ENCODE measurements around the gene SLC6A4. TPM values are rescaled to one million over a fixed set of nuclear protein-coding genes. Genes with fewer than 3 reads are reported as not detected.

The SLC6A4 gene
- total RNA-seq, 1 experiment from 2014 or later = 0.02 TPM

DNA sequence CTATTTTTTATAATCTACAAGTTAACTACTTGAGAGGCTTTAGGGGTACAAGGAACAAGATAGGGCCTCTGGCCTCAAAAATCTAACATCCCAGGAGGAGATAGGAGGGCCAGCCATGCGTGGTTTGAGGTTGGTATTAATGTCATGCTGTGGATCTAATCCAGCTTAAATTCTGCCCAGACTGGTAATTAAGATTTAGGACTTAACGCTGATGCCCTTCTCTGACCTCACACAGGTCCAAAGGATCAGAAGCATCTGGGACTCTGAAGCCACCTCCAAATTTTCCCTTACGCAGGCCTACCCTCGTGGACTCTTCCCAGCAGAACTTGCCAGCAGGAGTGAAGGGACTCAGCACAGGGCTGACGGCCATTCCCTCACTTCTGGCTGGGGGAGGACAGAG lies 15.1 kb downstream of the SLC6A4 start:
- no peak overlapping the region for H2BK15ac ChIP-seq (ENCODE audit: low read depth, low read length)
- H2BK20ac ChIP-seq (ENCODE audit: low read depth, low read length, poor library complexity, severe bottlenecking) = no peak overlapping the region
- no peak overlapping the region for H3K4ac ChIP-seq (ENCODE audit: low read depth, low read length)
- no peak for DNase-seq
- H3K23me2 ChIP-seq (ENCODE audit: insufficient read length, low read depth, low read length, poor library complexity, severe bottlenecking) = peaks cover 4% of the 10 kb centered on the region
- no peak overlapping the region for H4K5ac ChIP-seq (ENCODE audit: insufficient read length, low read depth, low read length)
- no peak overlapping the region for H3K27ac ChIP-seq (ENCODE audit: insufficient read length, low read depth, low read length)
- H2BK5ac ChIP-seq (ENCODE audit: insufficient read length, low read length) = no peak overlapping the region
- H3K4me2 ChIP-seq (ENCODE audit: insufficient read depth, insufficient read length, low read length) = no peak overlapping the region
- no peaks in the 10 kb centered on the region for H3K9me3 ChIP-seq (ENCODE audit: control insufficient read depth, low read depth, low read length)
- H3K79me2 ChIP-seq (ENCODE audit: insufficient read depth, low read length) = no peaks in the 10 kb centered on the region
- H3K9me3 Mint-ChIP-seq = no peaks in the 10 kb centered on the region; a peak in 1 of 5 replicates
- H3K9ac ChIP-seq (ENCODE audit: extremely low read depth, insufficient read length, low read length) = no peak overlapping the region
- H4K91ac ChIP-seq (ENCODE audit: insufficient read length, low read depth, low read length) = no peak overlapping the region
- no peak overlapping the region for H2AFZ ChIP-seq (ENCODE audit: low read length)
- no peak overlapping the region for H4K8ac ChIP-seq (replicated peaks; ENCODE audit: insufficient read length, low read depth, low read length)
- no peak overlapping the region; the same call in 1 of the 2 replicates for H3K14ac ChIP-seq (ENCODE audit: insufficient read depth, low read length)
- H3K4me3 Mint-ChIP-seq = no peak overlapping the region
- no peaks in the 10 kb centered on the region for H3K27me3 ChIP-seq (ENCODE audit: insufficient read depth, low read length)
- no peak overlapping the region for H3T11ph ChIP-seq (ENCODE audit: low read length)
- no peaks in the 10 kb centered on the region for H4K20me1 ChIP-seq (ENCODE audit: control insufficient read depth, insufficient read depth, insufficient read length)
- H3K36me3 Mint-ChIP-seq (ENCODE audit: insufficient read depth in 1 of 3, low read depth in 3 of 3) = no peaks in the 10 kb centered on the region; a peak in 2 of 7 replicates
- no peak overlapping the region for H2BK12ac ChIP-seq (ENCODE audit: insufficient read length, low read depth, low read length)
- peaks cover 16 to 26% of the 10 kb centered on the region in 2 experiments for H3K4me1 Mint-ChIP-seq
- H3K56ac ChIP-seq (ENCODE audit: insufficient read length, low read depth, low read length) = no peak overlapping the region
- H3K27ac Mint-ChIP-seq = no peak overlapping the region
- no peak overlapping the region for H3K23ac ChIP-seq (ENCODE audit: insufficient read length, low read depth, low read length)
- H3K27me3 Mint-ChIP-seq (ENCODE audit: low read depth) = peaks cover under 1% of the 10 kb centered on the region
- H2AK5ac ChIP-seq (ENCODE audit: insufficient read length, low read length) = no peak overlapping the region
- no peak overlapping the region for H2BK120ac ChIP-seq (ENCODE audit: low read depth, low read length, poor library complexity, severe bottlenecking)
- TF ChIP-seq, protein P1, sequence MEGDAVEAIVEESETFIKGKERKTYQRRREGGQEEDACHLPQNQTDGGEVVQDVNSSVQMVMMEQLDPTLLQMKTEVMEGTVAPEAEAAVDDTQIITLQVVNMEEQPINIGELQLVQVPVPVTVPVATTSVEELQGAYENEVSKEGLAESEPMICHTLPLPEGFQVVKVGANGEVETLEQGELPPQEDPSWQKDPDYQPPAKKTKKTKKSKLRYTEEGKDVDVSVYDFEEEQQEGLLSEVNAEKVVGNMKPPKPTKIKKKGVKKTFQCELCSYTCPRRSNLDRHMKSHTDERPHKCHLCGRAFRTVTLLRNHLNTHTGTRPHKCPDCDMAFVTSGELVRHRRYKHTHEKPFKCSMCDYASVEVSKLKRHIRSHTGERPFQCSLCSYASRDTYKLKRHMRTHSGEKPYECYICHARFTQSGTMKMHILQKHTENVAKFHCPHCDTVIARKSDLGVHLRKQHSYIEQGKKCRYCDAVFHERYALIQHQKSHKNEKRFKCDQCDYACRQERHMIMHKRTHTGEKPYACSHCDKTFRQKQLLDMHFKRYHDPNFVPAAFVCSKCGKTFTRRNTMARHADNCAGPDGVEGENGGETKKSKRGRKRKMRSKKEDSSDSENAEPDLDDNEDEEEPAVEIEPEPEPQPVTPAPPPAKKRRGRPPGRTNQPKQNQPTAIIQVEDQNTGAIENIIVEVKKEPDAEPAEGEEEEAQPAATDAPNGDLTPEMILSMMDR (conservative IDR thresholded peaks at IDR 0.05) = no peak
- no peaks in the 10 kb centered on the region for H3K4me1 ChIP-seq (ENCODE audit: insufficient read depth, low read length)
- no peaks in the 10 kb centered on the region for H3K79me1 ChIP-seq (ENCODE audit: insufficient read depth, low read depth, low read length, poor library complexity, severe bottlenecking)
- no CpG with 5 or more reads among the region's 5 CpGs for WGBS (ENCODE audit: extremely low coverage, insufficient read length, low lambda C conversion rate)
- H3K18ac ChIP-seq (ENCODE audit: insufficient read length, low read depth, low read length) = no peak overlapping the region

Data from H9 (cell line).